ENCODE measurements around the gene UNC13C. TPM values are rescaled to one million over a fixed set of nuclear protein-coding genes. Genes with fewer than 3 reads are reported as not detected.

The UNC13C gene
- total RNA-seq, 1 donor = 0.81 TPM

- TF ChIP-seq CTCF (IDR thresholded peaks at IDR 0.05; ENCODE audit: insufficient read depth, low read length) = no peak
- H3K4me3 ChIP-seq (ENCODE audit: low read depth, low read length) = no peak overlapping the region
- DNase-seq (ENCODE audit: low read depth) = no peak
Observed at GRCh38 chr15:54097019-54097418, 118.8 kb downstream of the UNC13C start.

GRCh38 chr15:54099010-54099409, 120.8 kb downstream of the UNC13C start:
- no peak for TF ChIP-seq CTCF (IDR thresholded peaks at IDR 0.05; ENCODE audit: insufficient read depth, low read length)
- no peak overlapping the region for H3K4me3 ChIP-seq (ENCODE audit: low read depth, low read length)
- DNase-seq (ENCODE audit: low read depth) = no peak

- DNase-seq (ENCODE audit: low read depth) = peak; percentile 12
- no peak overlapping the region for H3K4me3 ChIP-seq (ENCODE audit: low read depth, low read length)
- no peak for TF ChIP-seq CTCF (IDR thresholded peaks at IDR 0.05; ENCODE audit: insufficient read depth, low read length)
Observed at GRCh38 chr15:54101664-54102270, 123.5 kb downstream of the UNC13C start.

GRCh38 chr15:54102704-54103103, 124.5 kb downstream of the UNC13C start:
- no peak for DNase-seq (ENCODE audit: low read depth)
- no peak overlapping the region for H3K4me3 ChIP-seq (ENCODE audit: low read depth, low read length)
- no peak for TF ChIP-seq CTCF (IDR thresholded peaks at IDR 0.05; ENCODE audit: insufficient read depth, low read length)

- no peak overlapping the region for H3K4me3 ChIP-seq (ENCODE audit: low read depth, low read length)
- DNase-seq (ENCODE audit: low read depth) = no peak
- no peak for TF ChIP-seq CTCF (IDR thresholded peaks at IDR 0.05; ENCODE audit: insufficient read depth, low read length)
Observed at GRCh38 chr15:54109014-54109413, 130.8 kb downstream of the UNC13C start.

GRCh38 chr15:54119051-54119450, 140.8 kb downstream of the UNC13C start:
- no peak for DNase-seq (ENCODE audit: low read depth)
- no peak overlapping the region for H3K4me3 ChIP-seq (ENCODE audit: low read depth, low read length)
- TF ChIP-seq CTCF (IDR thresholded peaks at IDR 0.05; ENCODE audit: insufficient read depth, low read length) = no peak

GRCh38 chr15:54120949-54121463, 142.8 kb downstream of the UNC13C start:
- TF ChIP-seq CTCF (IDR thresholded peaks at IDR 0.05; ENCODE audit: insufficient read depth, low read length) = no peak
- H3K4me3 ChIP-seq (ENCODE audit: low read depth, low read length) = no peak overlapping the region
- DNase-seq (ENCODE audit: low read depth) = no peak
